Astrocyte (in vitro differentiated cells and primary cell): ENCODE data around the gene SCAMP1. TPM values are rescaled to one million over a fixed set of nuclear protein-coding genes. Genes with fewer than 3 reads are reported as not detected.

ENCODE experiments used
- DNase-seq: peaks from one replicate; pipeline ENCODE4 v3.0.0-alpha.2; 2010; ENCODE audit warnings: low read depth
- FAIRE-seq: peaks from 2 replicates; lab custom pipeline; 2011; peaks lifted over from hg19 to GRCh38; lab: Jason Lieb, UNC
- H2AFZ ChIP-seq: 2 replicates; pipeline ENCODE4 v1.6.0; 2012; ENCODE audit warnings: low read depth, low read length, inconsistent platforms
- H3K27ac ChIP-seq: 2 replicates; pipeline ENCODE4 v1.5.1; 2011; ENCODE audit warnings: low read depth, low read length, inconsistent platforms
- H3K27me3 ChIP-seq: 2 replicates; pipeline ENCODE4 v1.6.0; 2011; ENCODE audit warnings: low read length, inconsistent platforms; ENCODE audit not compliant: insufficient read depth
- H3K36me3 ChIP-seq: 2 replicates; pipeline ENCODE4 v1.5.1; 2011; ENCODE audit warnings: low read length, inconsistent platforms; ENCODE audit not compliant: insufficient read depth
- H3K4me1 ChIP-seq: 2 replicates; pipeline ENCODE4 v1.5.1; 2011; ENCODE audit warnings: low read length, inconsistent platforms; ENCODE audit not compliant: insufficient read depth
- H3K4me2 ChIP-seq: 2 replicates; pipeline ENCODE4 v1.6.0; 2012; ENCODE audit warnings: low read length, inconsistent platforms
- H3K4me3 ChIP-seq: 2 replicates; pipeline ENCODE4 v1.5.1; 2011; ENCODE audit warnings: low read depth, mild to moderate bottlenecking, low read length, inconsistent platforms; ENCODE audit not compliant: insufficient read depth
- H3K79me2 ChIP-seq: 2 replicates; pipeline ENCODE4 v1.6.0; 2012; ENCODE audit warnings: mild to moderate bottlenecking, low read length, inconsistent platforms; ENCODE audit not compliant: insufficient read depth
- H3K9ac ChIP-seq: 2 replicates; pipeline ENCODE4 v1.6.0; 2012; ENCODE audit warnings: mild to moderate bottlenecking, low read length, inconsistent platforms
- H3K9me3 ChIP-seq: 2 replicates; pipeline ENCODE4 v1.5.1; 2012; ENCODE audit warnings: low read depth, mild to moderate bottlenecking, low read length, inconsistent platforms; ENCODE audit not compliant: insufficient read depth
- H4K20me1 ChIP-seq: 2 replicates; pipeline ENCODE4 v1.6.0; 2012; ENCODE audit warnings: low read length, inconsistent platforms; ENCODE audit not compliant: insufficient read depth
- H3K27ac Mint-ChIP-seq: one replicate; pipeline ENCODE4 v1.8.0; 2021; ENCODE audit warnings: mild to moderate bottlenecking, mixed read lengths; ENCODE audit not compliant: unreplicated experiment
- H3K27me3 Mint-ChIP-seq: one replicate; pipeline ENCODE4 v1.8.0; 2021; ENCODE audit warnings: low read depth, mixed read lengths; ENCODE audit not compliant: unreplicated experiment
- H3K36me3 Mint-ChIP-seq: one replicate; pipeline ENCODE4 v1.8.0; 2021; ENCODE audit warnings: low read depth, mixed read lengths; ENCODE audit not compliant: unreplicated experiment
- H3K4me1 Mint-ChIP-seq: one replicate; pipeline ENCODE4 v1.8.0; 2021; ENCODE audit warnings: low read depth, mixed read lengths; ENCODE audit not compliant: unreplicated experiment
- H3K4me3 Mint-ChIP-seq: one replicate; pipeline ENCODE4 v1.8.0; 2021; ENCODE audit warnings: mild to moderate bottlenecking, moderate library complexity, mixed read lengths; ENCODE audit not compliant: unreplicated experiment
- H3K9me3 Mint-ChIP-seq: one replicate; pipeline ENCODE4 v1.8.0; 2021; ENCODE audit warnings: mild to moderate bottlenecking, mixed read lengths; ENCODE audit not compliant: unreplicated experiment
- CTCF ChIP-seq: IDR thresholded peaks from 2 replicates; pipeline ENCODE4 v1.5.1; 2011; ENCODE audit warnings: low read depth, mild to moderate bottlenecking, inconsistent platforms, low read length, moderate library complexity; ENCODE audit not compliant: insufficient read depth
- EZH2 ChIP-seq: IDR thresholded peaks from 2 replicates; pipeline ENCODE4 v1.6.1; 2012; ENCODE audit warnings: mild to moderate bottlenecking, low read length, inconsistent platforms; ENCODE audit not compliant: insufficient read depth
- total RNA-seq: library from RNA; stranded (reverse); gene quantifications from 2 replicates; pipeline ENCODE4 v1.2.1, GENCODE V29; 2021

The SCAMP1 gene
- total RNA-seq, 1 donor from 2014 or later = 52.6 TPM

GRCh38 chr5:78331523-78332080 lies 28.8 kb upstream of the SCAMP1 start:
- Histone ChIP-seq H3K9me3 (no peaks in the 10 kb centered on the region), H3K4me3 (no peak overlapping the region), H3K27me3 (no peaks in the 10 kb centered on the region), H2AFZ (no peak overlapping the region), H4K20me1 (no peaks in the 10 kb centered on the region), H3K36me3 (no peaks in the 10 kb centered on the region), H3K79me2 (no peaks in the 10 kb centered on the region), H3K4me2 (no peak overlapping the region), H3K4me1 (no peaks in the 10 kb centered on the region), H3K9ac (no peak overlapping the region), H3K27ac (no peak overlapping the region)
- Mint-ChIP-seq H3K9me3 (peaks cover 2% of the 10 kb centered on the region), H3K4me1 (peaks cover 21% of the 10 kb centered on the region), H3K4me3 (no peak overlapping the region), H3K27ac (no peak overlapping the region), H3K36me3 (peaks cover 2% of the 10 kb centered on the region), H3K27me3 (no peaks in the 10 kb centered on the region)
- no peak for TF ChIP-seq CTCF
- no peak for TF ChIP-seq EZH2
- DNase-seq (no peak), FAIRE-seq (no peak)

- H3K4me3 Mint-ChIP-seq = no peak overlapping the region
- Histone ChIP-seq H3K4me2 (no peak overlapping the region), H3K36me3 (no peaks in the 10 kb centered on the region), H3K79me2 (no peaks in the 10 kb centered on the region), H3K4me1 (no peaks in the 10 kb centered on the region), H3K9me3 (peaks cover 7% of the 10 kb centered on the region), H2AFZ (no peak overlapping the region), H3K27me3 (no peaks in the 10 kb centered on the region), H3K9ac (no peak overlapping the region), H4K20me1 (no peaks in the 10 kb centered on the region), H3K27ac (no peak overlapping the region), H3K4me3 (no peak overlapping the region)
- H3K4me1 Mint-ChIP-seq = peaks cover 9% of the 10 kb centered on the region
- DNase-seq = no peak
- peaks cover 1% of the 10 kb centered on the region for H3K27me3 Mint-ChIP-seq
- no peak for FAIRE-seq
- H3K27ac Mint-ChIP-seq = no peak overlapping the region
- peaks cover 9% of the 10 kb centered on the region for H3K36me3 Mint-ChIP-seq
- TF ChIP-seq EZH2 (no peak), CTCF (no peak)
- peaks cover 11% of the 10 kb centered on the region for H3K9me3 Mint-ChIP-seq
Measured at GRCh38 chr5:78334811-78335210, 25.6 kb upstream of the SCAMP1 start.

- H3K9ac ChIP-seq = no peak overlapping the region
- no peak overlapping the region for H2AFZ ChIP-seq
- H3K4me1 ChIP-seq = no peaks in the 10 kb centered on the region
- no peaks in the 10 kb centered on the region for H4K20me1 ChIP-seq
- no peak overlapping the region for H3K4me3 ChIP-seq
- no peaks in the 10 kb centered on the region for H3K79me2 ChIP-seq
- H3K9me3 ChIP-seq = peaks cover 7% of the 10 kb centered on the region
- Mint-ChIP-seq H3K27ac (no peak overlapping the region), H3K27me3 (peaks cover 1% of the 10 kb centered on the region), H3K4me3 (no peak overlapping the region), H3K4me1 (peaks cover 9% of the 10 kb centered on the region), H3K36me3 (peaks cover 9% of the 10 kb centered on the region), H3K9me3 (peaks cover 11% of the 10 kb centered on the region)
- H3K27me3 ChIP-seq = no peaks in the 10 kb centered on the region
- no peaks in the 10 kb centered on the region for H3K36me3 ChIP-seq
- TF ChIP-seq EZH2 = no peak
- TF ChIP-seq CTCF = no peak
- FAIRE-seq (no peak), DNase-seq (no peak)
- H3K4me2 ChIP-seq = no peak overlapping the region
- no peak overlapping the region for H3K27ac ChIP-seq
Measured at GRCh38 chr5:78335976-78336375, 24.4 kb upstream of the SCAMP1 start.
